ENCODE results near the gene ITGB6. TPM values are rescaled to one million over a fixed set of nuclear protein-coding genes. Genes with fewer than 3 reads are reported as not detected.

The ITGB6 gene
- total and polyA plus RNA-seq, 10 of the 15 experiments (the other 5 are each of a cell fraction or from before 2014, with no cell fraction given) = 0.04 TPM; not detected in 9

- TF ChIP-seq MEF2B (IDR thresholded peaks at IDR 0.05; ENCODE audit: partially characterized antibody, poor library complexity, severe bottlenecking) (peak; percentile 19), CBX5 (IDR thresholded peaks at IDR 0.05; ENCODE audit: low read depth) (0 out of 2 replicates have a peak, but pooled peaks have one; percentile 74), EP300 (IDR thresholded peaks at IDR 0.05; ENCODE audit: borderline replicate concordance in 1 of 2, control insufficient read depth in 1 of 2, low read depth in 2 of 2, low read length in 2 of 2) (peak in 1 of 2 experiments; percentile 86; a peak in 2 of 4 replicates), ZBED1 (IDR thresholded peaks at IDR 0.05; ENCODE audit: borderline replicate concordance) (no peak), LARP7 (IDR thresholded peaks at IDR 0.05) (no peak), REST (IDR thresholded peaks at IDR 0.05; ENCODE audit: low read depth, low read length) (no peak), BCLAF1 (IDR thresholded peaks at IDR 0.05) (no peak), CREM (IDR thresholded peaks at IDR 0.05; ENCODE audit: low read depth) (peak; percentile 25; the same call in 1 of the 2 replicates)
Observed at GRCh38 chr2:160210599-160211138, 10.6 kb upstream of the ITGB6 start (continued).

Measured in GM12878 (cell line).